GM11168 (cell line): Measurements from ENCODE around the gene CDK17.

Experiments
- in situ Hi-C: fragments of 300-500 bp; cut with MboI; formaldehyde crosslinking; loops from one replicate; pipeline ENCODE4 v1.12.0; 2022; ENCODE audit warnings: low sequenced_read_pairs; ENCODE audit not compliant: unreplicated experiment

The CDK17 gene

GRCh38 chr12:96246926-96247505 is 153.2 kb downstream of the CDK17 start:
- in situ Hi-C loops: no loop called here

- in situ Hi-C loops: no loop called here
Measured at GRCh38 chr12:96244826-96245225, 155.4 kb downstream of the CDK17 start.

DNA sequence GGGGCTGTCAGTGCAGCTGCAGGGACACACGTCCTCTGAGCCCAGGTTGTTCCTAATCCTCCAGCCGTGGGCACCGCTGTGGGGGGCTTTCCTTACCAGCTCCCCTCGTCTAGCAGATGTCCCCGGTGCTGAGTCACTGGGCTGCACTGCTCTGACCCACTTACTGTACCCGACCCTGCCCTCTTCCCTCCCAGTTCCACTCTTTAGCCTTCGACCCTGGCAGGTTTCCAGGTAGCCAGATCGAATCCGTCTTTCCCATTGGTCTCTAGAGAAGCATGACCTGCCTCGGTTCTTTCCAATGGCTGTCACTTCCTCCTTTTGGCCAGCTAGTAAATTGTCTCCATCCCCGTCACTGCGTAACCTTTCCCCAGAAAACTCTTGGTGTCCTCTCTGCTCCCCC is 157.6 kb downstream of the CDK17 start:
- in situ Hi-C loops: no loop called here

GRCh38 chr12:96241846-96242256 is 158.4 kb downstream of the CDK17 start:
- in situ Hi-C loops: no loop called here

DNA sequence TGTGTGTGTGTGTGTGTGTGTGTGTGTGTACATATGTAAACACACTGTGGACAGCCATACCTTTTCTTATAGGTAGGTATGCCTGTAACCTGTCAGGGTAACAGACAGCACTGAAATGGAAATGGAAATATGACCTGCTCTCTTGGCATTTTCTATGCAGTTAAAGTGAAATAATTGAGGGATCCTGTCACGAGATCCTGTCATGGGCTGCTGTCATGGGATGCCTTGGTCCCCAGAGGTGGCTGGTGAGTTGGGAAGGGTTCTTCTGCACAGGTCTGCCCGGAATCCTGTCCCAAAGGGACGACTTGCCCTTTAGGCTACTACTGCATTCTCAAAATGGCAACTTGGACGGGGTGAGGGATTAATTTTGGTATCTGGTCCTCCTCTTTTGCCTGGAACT is 158.8 kb downstream of the CDK17 start:
- in situ Hi-C loops: no loop called here

DNA sequence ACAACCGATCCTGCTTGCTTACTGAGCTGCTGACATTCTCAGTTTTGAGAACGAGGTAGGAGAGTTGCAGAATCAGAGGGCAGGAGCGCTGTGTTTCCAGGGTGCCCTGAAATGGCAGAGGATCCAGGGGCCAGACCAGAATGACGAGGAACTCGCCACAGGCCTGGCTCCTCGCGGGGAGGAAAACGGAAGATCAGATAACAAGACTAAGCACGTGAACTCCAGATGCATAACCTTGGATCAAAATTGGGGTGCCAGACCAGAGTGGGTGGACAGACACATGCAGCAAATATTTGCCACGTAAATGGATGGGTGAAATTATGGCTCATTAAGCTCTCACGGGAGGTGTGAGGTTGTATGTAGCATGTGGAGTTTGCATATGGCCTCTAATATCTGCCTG is 159.6 kb downstream of the CDK17 start:
- in situ Hi-C loops: no loop called here

DNA sequence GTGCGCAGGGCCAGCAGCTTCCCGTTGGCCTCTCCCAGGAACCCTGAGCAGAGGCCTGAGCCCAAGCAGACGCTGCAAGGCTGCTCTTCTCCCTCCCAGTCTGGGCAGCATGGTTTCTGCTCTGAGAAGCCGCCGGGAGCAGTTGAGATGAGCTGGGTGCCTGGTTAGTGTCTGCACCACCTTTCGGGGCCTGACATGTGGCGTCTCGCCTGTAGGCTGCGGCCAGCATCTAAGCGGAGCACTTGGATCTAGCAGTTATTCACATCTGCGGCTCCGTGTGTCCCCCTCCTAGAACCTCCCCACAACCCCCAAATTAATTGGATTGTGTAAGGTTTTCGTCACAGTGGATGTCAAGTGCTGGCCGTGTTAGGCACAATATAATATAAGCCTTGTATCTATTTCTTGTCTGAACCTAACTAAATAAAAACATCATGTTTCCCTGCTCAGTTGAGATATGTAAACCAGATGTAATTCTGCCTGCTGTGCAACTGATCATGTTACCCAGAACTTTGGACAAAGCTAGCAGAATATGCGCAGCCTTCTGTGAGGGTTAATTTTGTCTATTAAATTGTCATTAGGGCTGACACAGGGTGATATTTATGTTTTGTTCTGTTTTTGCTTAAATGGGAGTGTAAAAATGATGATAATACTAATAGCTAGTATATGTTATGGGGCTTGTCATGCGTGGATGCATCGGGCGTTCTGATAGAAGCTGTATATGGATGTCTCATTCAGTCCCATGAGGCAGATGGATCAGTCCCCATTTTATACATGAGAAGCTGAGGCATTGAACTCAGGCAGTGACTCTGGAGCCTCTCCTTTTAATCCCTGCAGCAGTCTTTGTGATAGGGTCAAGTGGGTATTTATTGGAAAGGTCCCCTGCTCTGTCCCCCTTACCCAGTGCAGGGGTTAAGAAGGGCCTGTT is 160.3 kb downstream of the CDK17 start:
- in situ Hi-C loops: no loop called here

GRCh38 chr12:96238336-96239047 is 161.7 kb downstream of the CDK17 start:
- in situ Hi-C loops: no loop called here

GRCh38 chr12:96237465-96238077 is 162.7 kb downstream of the CDK17 start:
- in situ Hi-C loops: no loop called here

DNA sequence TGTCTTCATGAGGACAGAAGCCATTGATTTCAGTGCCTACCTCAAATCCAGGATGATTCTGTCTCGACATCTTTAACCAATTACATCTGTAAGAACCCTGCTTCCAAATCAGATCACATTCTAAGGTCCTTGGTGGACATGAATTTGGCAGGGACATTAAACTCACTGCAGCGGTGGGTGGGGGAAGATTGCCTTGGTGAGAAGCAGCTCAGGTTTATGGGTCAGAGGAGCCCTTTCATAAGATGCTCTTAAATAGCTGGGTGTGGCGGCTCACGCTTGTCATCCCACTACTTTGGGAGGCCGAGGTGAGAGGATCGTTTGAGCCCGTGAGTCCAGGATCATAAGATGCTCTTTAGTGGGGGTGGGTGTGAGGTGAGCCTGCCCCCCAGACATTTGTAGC is 163.2 kb downstream of the CDK17 start:
- in situ Hi-C loops: no loop called here

DNA sequence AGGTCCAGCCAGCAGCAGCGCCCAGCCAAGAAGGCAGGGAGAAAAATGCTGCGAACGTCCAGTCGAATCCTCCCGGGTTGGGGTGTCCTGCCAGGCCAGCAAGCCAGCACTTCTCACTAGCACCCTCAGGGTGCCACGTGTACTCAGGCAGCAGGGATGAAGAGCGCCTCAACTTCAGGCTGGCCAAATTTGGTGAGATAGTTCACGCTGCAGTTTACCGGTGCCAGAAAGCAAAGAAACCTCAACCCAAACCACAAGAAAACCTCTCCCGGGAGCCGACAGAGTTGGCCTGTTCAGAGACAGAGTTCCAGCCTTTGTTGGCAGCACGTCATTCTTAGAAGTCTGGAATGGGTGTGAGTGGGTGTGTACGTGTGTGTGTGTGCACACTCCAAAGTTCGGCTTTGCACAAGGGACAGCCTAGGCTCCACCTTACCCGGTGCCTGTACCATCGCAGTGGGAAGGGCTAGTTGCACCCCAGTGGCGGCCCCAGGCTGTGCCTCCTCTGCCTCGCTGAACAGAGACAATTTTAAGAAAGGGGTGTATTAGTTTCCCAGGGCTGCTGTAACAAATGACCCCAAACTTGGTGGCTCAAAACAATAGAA is 163.9 kb downstream of the CDK17 start:
- in situ Hi-C loops: no loop called here

- in situ Hi-C loops: no loop called here
Measured at GRCh38 chr12:96235484-96235826, 164.8 kb downstream of the CDK17 start.

- in situ Hi-C loops: no loop called here
Measured at GRCh38 chr12:96234591-96235483, 165.4 kb downstream of the CDK17 start.

DNA sequence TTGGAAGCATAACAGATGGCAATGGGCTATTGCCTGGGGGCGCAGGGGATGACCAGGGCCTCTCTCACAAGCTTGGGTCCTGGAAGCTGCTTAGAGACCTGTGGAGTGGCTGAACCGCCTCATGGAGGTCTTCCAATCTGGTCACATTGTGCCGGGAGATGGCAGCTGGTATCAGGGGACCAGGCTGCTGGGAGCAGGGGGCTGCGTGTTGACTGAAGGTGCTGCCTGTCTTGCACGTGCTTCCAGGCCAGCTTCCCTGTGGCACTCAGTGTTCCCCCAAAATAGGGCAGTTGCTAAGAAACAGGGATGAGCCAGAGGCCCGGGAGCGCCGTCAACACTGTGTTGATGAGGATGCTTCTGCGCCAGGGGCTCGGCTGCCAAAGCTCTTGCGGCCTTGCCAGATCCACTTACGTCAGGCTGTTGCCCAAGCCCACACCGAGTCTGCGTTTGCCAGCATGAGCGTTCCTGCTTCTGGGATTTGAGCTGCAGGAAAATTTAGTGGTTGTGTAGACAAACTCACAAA is 166.2 kb downstream of the CDK17 start:
- in situ Hi-C loops: no loop called here

DNA sequence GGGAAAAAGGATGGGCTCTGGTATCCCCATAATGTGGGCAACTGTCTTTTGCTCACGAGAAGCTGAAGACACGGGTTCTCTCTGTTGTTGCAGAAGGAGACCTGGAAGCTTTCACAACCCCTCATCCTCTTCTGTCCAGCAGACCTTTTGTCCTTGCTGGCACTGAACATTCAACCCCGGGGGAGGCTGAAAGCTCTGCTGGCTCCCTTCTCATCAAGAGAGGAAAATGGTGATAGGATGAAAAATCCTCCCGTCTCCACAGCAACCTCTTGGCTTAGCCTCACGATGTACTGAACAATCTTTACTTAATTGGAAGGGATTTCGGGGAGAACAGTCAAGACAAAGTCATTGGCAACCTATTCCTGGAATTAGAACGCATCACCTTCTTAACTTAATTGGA is 167.1 kb downstream of the CDK17 start:
- in situ Hi-C loops: no loop called here

- in situ Hi-C loops: no loop called here
Measured at GRCh38 chr12:96230646-96231045, 169.6 kb downstream of the CDK17 start.

DNA sequence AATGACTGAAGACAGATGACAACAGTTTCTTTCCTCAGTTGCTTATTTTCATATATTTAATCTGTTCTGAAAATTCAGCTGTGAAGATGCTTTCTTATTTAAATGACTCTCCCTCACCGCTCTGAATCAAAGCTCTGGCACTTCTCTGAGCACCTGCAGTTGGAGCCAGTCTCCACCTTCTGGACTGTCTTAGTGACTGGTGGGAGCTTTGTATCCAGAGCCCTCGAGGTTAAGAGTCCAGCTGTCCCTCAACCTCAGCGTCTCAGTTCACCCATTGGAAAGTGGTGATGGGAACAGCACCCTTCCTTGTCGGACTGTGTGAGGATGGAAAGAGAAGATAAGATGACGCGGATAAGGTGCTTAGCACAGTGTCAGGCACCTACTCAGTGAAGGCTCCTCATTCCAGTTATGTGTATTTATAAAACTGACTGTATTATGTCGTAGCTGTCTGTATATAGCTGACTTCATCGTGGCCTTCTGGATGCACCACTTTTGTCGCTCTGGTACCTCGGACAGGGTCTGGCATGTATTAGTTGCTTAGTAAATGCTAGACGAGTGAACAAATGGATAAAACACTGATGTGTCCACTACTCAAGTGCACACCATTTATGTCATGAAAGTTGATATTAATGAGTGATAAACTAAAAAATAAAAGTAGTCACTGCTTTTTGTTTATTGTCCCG is 171.5 kb downstream of the CDK17 start:
- in situ Hi-C loops: no loop called here
